Measurements from ENCODE around the gene TSGA10IP. TPM values are rescaled to one million over a fixed set of nuclear protein-coding genes. Genes with fewer than 3 reads are reported as not detected.

TSGA10IP gene
- polyA plus RNA-seq, 1 donor (not counting 4 experiments of a cell fraction or from before 2014, with no cell fraction given): not detected

DNA sequence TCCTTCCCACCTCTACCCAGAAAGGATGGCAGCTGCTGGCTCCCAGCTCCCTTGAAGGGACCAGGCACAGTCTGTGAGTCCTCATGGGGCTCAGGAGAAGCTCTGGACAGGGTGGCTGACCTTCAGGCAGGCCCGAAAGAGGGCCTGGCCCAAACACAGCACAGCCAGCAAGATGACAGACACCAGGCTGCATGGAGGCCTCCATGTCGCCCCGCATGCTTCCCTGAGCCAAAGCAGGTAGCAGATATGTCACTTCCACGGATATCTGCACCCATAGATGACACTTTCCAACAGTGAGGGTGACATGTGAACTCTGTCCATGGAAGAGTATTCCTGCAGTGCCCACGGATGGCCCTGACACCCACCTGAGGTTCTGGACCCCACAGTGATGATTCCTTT, 38.3 kb downstream of the TSGA10IP start:
- Histone ChIP-seq H3K79me2 (ENCODE audit: control insufficient read depth, insufficient read depth, low read length) (no peaks in the 10 kb centered on the region), H3K9me3 (ENCODE audit: control insufficient read depth, low read depth, low read length) (no peaks in the 10 kb centered on the region), H3K36me3 (ENCODE audit: control insufficient read depth in 2 of 2, extremely low read depth in 1 of 2, insufficient read depth in 2 of 2, low read length in 2 of 2) (peaks cover 3 to 4% of the 10 kb centered on the region in 2 experiments), H3K27ac (ENCODE audit: control insufficient read depth, insufficient read depth, low read length) (no peak overlapping the region), H3K27me3 (ENCODE audit: control insufficient read depth, extremely low read depth, insufficient read depth, low read length) (no peaks in the 10 kb centered on the region), H4K20me1 (ENCODE audit: control insufficient read depth, extremely low read depth, insufficient read depth, low read length) (no peaks in the 10 kb centered on the region), H2AFZ (ENCODE audit: control insufficient read depth, low read length) (no peak overlapping the region), H3K4me3 (ENCODE audit: control insufficient read depth in 2 of 3, extremely low read depth in 1 of 3, insufficient read depth in 2 of 3, low read depth in 1 of 3, low read length in 3 of 3) (no peak overlapping the region), H3K9me1 (ENCODE audit: control insufficient read depth, extremely low read depth, insufficient read depth, low read length) (no peaks in the 10 kb centered on the region), H3K4me1 (ENCODE audit: control insufficient read depth, extremely low read depth, insufficient read depth, low read length) (no peaks in the 10 kb centered on the region), H3K9ac (ENCODE audit: control insufficient read depth, extremely low read depth, insufficient read depth, low read length) (no peak overlapping the region), H3K4me2 (ENCODE audit: control insufficient read depth, extremely low read depth, insufficient read depth, low read depth, low read length) (no peak overlapping the region)
- dilution Hi-C loops (cut with MboI; ENCODE audit: extremely low pct_ligation_motif_present, low sequenced_read_pairs): no loop called here
- no peak for TF ChIP-seq EZH2 (IDR thresholded peaks at IDR 0.05; ENCODE audit: low read length)
- TF ChIP-seq, protein P1, sequence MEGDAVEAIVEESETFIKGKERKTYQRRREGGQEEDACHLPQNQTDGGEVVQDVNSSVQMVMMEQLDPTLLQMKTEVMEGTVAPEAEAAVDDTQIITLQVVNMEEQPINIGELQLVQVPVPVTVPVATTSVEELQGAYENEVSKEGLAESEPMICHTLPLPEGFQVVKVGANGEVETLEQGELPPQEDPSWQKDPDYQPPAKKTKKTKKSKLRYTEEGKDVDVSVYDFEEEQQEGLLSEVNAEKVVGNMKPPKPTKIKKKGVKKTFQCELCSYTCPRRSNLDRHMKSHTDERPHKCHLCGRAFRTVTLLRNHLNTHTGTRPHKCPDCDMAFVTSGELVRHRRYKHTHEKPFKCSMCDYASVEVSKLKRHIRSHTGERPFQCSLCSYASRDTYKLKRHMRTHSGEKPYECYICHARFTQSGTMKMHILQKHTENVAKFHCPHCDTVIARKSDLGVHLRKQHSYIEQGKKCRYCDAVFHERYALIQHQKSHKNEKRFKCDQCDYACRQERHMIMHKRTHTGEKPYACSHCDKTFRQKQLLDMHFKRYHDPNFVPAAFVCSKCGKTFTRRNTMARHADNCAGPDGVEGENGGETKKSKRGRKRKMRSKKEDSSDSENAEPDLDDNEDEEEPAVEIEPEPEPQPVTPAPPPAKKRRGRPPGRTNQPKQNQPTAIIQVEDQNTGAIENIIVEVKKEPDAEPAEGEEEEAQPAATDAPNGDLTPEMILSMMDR (optimal IDR thresholded peaks at IDR 0.05 in 1 of 3, IDR thresholded peaks at IDR 0.05 in 1 of 3, conservative IDR thresholded peaks at IDR 0.05 in 1 of 3; ENCODE audit: extremely low read depth in 1 of 3, insufficient read depth in 2 of 3, low read length in 3 of 3): no peak
- DNase-seq (ENCODE audit: low read depth, low spot score): no peak
- no peak for FAIRE-seq

DNA sequence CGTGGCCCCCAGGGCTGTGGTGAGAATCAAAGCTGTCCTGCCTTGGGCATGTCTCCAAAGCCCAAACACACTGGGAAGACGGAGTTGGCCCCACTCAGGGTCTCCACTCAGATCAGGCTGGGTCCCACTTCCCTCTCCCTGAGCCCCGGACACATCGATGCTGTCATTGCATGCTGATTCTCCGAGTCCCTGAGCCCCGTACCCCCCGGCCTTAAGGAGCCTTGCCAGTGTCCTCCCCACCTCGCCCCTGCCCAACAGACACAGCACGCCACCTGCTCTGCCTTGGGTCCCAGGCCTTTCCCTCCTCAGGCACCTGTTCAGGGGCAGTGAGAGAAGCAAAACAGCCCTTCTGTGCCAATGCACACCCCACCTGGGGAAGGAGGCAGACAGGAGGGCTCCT, 42.1 kb downstream of the TSGA10IP start:
- Histone ChIP-seq H3K4me2 (ENCODE audit: control insufficient read depth, extremely low read depth, insufficient read depth, low read depth, low read length) (no peak overlapping the region), H3K27ac (ENCODE audit: control insufficient read depth, insufficient read depth, low read length) (no peak overlapping the region), H3K36me3 (ENCODE audit: control insufficient read depth in 2 of 2, extremely low read depth in 1 of 2, insufficient read depth in 2 of 2, low read length in 2 of 2) (peaks cover 4 to 5% of the 10 kb centered on the region in 2 experiments), H3K9me3 (ENCODE audit: control insufficient read depth, low read depth, low read length) (no peaks in the 10 kb centered on the region), H3K4me1 (ENCODE audit: control insufficient read depth, extremely low read depth, insufficient read depth, low read length) (no peaks in the 10 kb centered on the region), H3K9ac (ENCODE audit: control insufficient read depth, extremely low read depth, insufficient read depth, low read length) (no peak overlapping the region), H4K20me1 (ENCODE audit: control insufficient read depth, extremely low read depth, insufficient read depth, low read length) (no peaks in the 10 kb centered on the region), H3K9me1 (ENCODE audit: control insufficient read depth, extremely low read depth, insufficient read depth, low read length) (no peaks in the 10 kb centered on the region), H3K4me3 (ENCODE audit: control insufficient read depth in 2 of 3, extremely low read depth in 1 of 3, insufficient read depth in 2 of 3, low read depth in 1 of 3, low read length in 3 of 3) (no peak overlapping the region), H3K79me2 (ENCODE audit: control insufficient read depth, insufficient read depth, low read length) (no peaks in the 10 kb centered on the region), H3K27me3 (ENCODE audit: control insufficient read depth, extremely low read depth, insufficient read depth, low read length) (no peaks in the 10 kb centered on the region), H2AFZ (ENCODE audit: control insufficient read depth, low read length) (no peak overlapping the region)
- DNase-seq (ENCODE audit: low read depth, low spot score): no peak
- no peak for FAIRE-seq
- TF ChIP-seq, protein P1 (optimal IDR thresholded peaks at IDR 0.05 in 1 of 3, IDR thresholded peaks at IDR 0.05 in 1 of 3, conservative IDR thresholded peaks at IDR 0.05 in 1 of 3; ENCODE audit: extremely low read depth in 1 of 3, insufficient read depth in 2 of 3, low read length in 3 of 3): no peak
- no peak for TF ChIP-seq EZH2 (IDR thresholded peaks at IDR 0.05; ENCODE audit: low read length)
- dilution Hi-C loops (cut with MboI; ENCODE audit: extremely low pct_ligation_motif_present, low sequenced_read_pairs): no loop called here

Data from keratinocyte (primary cell).